HCT116 (cell line): ENCODE data around the gene HVCN1. TPM values are rescaled to one million over a fixed set of nuclear protein-coding genes. Genes with fewer than 3 reads are reported as not detected.

ENCODE experiments used
- ATAC-seq: fragments of 200-7000 bp; cut with Tn5 transposase; 2 replicates; pipeline ENCODE4 v1.9.1; 2020; ENCODE audit warnings: mild to moderate bottlenecking, moderate library complexity
- BruUV-seq: library from RNA; stranded (reverse); fragments of 400-500 nt; replicated peaks from 2 replicates; lab custom pipeline; 2021; lab: Mats Ljungman, UMichigan
- CTCF ChIA-PET: fragments of 300-600 bp; sonication (Branson Sonifier 250); formaldehyde crosslinking; loops from one replicate; lab custom pipeline; 2021; ENCODE audit warnings: antibody characterized with exemption; lab: Charles Lee
- POLR2A ChIA-PET: fragments of 300-600, 350-600 bp; sonication (Branson Sonifier 250); formaldehyde crosslinking; loops from one replicate; lab custom pipeline; 2021; ENCODE audit warnings: antibody characterized with exemption; lab: Charles Lee
- RAD21 ChIA-PET, 2 experiments: fragments of 300-600 bp; sonication (Branson Sonifier 250); formaldehyde crosslinking; loops; one replicate each; lab custom pipeline; 2023; ENCODE audit warnings: low total read pairs in 2 of 2; ENCODE audit not compliant: uncharacterized antibody in 2 of 2, unreplicated experiment in 2 of 2, low non-redundant PET in 1 of 2; lab: Charles Lee
- DNase-seq: peaks from one replicate; pipeline ENCODE4 v3.0.0-alpha.2; 2010; ENCODE audit warnings: low read depth, low spot score
- H2AFZ ChIP-seq: fragments of 200-600 bp; shearing (Covaris generic), sonication (generic); 2 replicates; pipeline ENCODE4 v1.6.1; 2017; ENCODE audit warnings: low read depth, mixed run types, mixed read lengths, antibody characterized with exemption, low read length; ENCODE audit not compliant: poor library complexity, severe bottlenecking
- H3K27ac ChIP-seq: 2 replicates; pipeline ENCODE4 v1.5.1; 2012; ENCODE audit warnings: low read depth, low read length
- H3K27me3 ChIP-seq: fragments of 200-600 bp; sonication (generic); 2 replicates; pipeline ENCODE4 v1.6.1; 2016; ENCODE audit warnings: mixed run types, low read length, mixed read lengths; ENCODE audit not compliant: insufficient read depth
- H3K36me3 ChIP-seq, 2 experiments: fragments of 200-500 bp in 1 of 2; fragments of 200-600 bp in 1 of 2; sonication (Bioruptor generic) in 1 of 2; sonication (generic) in 1 of 2; 2 replicates each; pipeline versions ENCODE4 v1.5.1 to v1.6.1; 2014 to 2016; ENCODE audit warnings: low read length in 2 of 2, inconsistent platforms in 1 of 2, mixed read lengths in 1 of 2, mixed run types in 1 of 2; ENCODE audit not compliant: insufficient read depth in 2 of 2, control insufficient read depth in 1 of 2
- H3K4me1 ChIP-seq, 2 experiments: fragments of 200-600 bp in 1 of 2; sonication (generic) in 1 of 2; 2 replicates each; pipeline versions ENCODE4 v1.5.1 to v1.6.1; 2012 to 2017; ENCODE audit warnings: low read length in 2 of 2, inconsistent platforms in 1 of 2, mild to moderate bottlenecking in 1 of 2, mixed read lengths in 1 of 2, mixed run types in 1 of 2, moderate library complexity in 1 of 2; ENCODE audit not compliant: insufficient read depth in 2 of 2, control insufficient read depth in 1 of 2
- H3K4me2 ChIP-seq: fragments of 200-600 bp; sonication (generic); 2 replicates; pipeline ENCODE4 v1.6.1; 2017; ENCODE audit warnings: mixed run types, low read length, mixed read lengths
- H3K4me3 ChIP-seq, 2 experiments: fragments of 200-600 bp in 1 of 2; sonication (generic) in 1 of 2; replicated peaks in 1 of 2; 2 replicates each; pipeline ENCODE4 v1.5.1; 2011 to 2016; ENCODE audit warnings: low read length in 2 of 2, control low read depth in 1 of 2, low read depth in 1 of 2, mild to moderate bottlenecking in 1 of 2, mixed read lengths in 1 of 2, mixed run types in 1 of 2
- H3K79me2 ChIP-seq: fragments of 200-600 bp; sonication (generic); 2 replicates; pipeline ENCODE4 v1.6.1; 2017; ENCODE audit warnings: mild to moderate bottlenecking, mixed run types, low read length, moderate library complexity, mixed read lengths; ENCODE audit not compliant: insufficient read depth
- H3K9ac ChIP-seq: fragments of 200-600 bp; sonication (generic); 2 replicates; pipeline ENCODE4 v1.6.1; 2016; ENCODE audit warnings: low read length, mixed read lengths
- H3K9me2 ChIP-seq: fragments of 200-600 bp; sonication (generic), shearing (Covaris generic); 2 replicates; pipeline ENCODE4 v1.6.1; 2017; ENCODE audit warnings: mixed run types, mild to moderate bottlenecking, moderate library complexity; ENCODE audit not compliant: insufficient read depth
- H3K9me3 ChIP-seq, 2 experiments: fragments of 200-500 bp in 1 of 2; fragments of 200-600 bp in 1 of 2; sonication (Bioruptor generic) in 1 of 2; sonication (generic) in 1 of 2; 2 replicates each; pipeline ENCODE4 v1.6.1; 2014 to 2017; ENCODE audit warnings: low read length in 2 of 2, mixed read lengths in 2 of 2, inconsistent platforms in 1 of 2, low read depth in 1 of 2, mild to moderate bottlenecking in 1 of 2, mixed run types in 1 of 2, moderate library complexity in 1 of 2; ENCODE audit not compliant: control insufficient read depth in 1 of 2, insufficient read depth in 1 of 2
- H4K20me1 ChIP-seq: fragments of 200-600 bp; sonication (generic), shearing (Covaris generic); 2 replicates; pipeline ENCODE4 v1.6.1; 2017; ENCODE audit warnings: mixed run types, mild to moderate bottlenecking, moderate library complexity; ENCODE audit not compliant: insufficient read depth
- CBX3 ChIP-seq: IDR thresholded peaks from 2 replicates; pipeline ENCODE4 v1.6.1; 2012; ENCODE audit warnings: low read depth
- CEBPB ChIP-seq: IDR thresholded peaks from 2 replicates; pipeline ENCODE4 v1.6.1; 2012; ENCODE audit warnings: low read depth
- EGR1 ChIP-seq: IDR thresholded peaks from 2 replicates; pipeline ENCODE4 v1.6.1; 2012; ENCODE audit warnings: low read depth
- ELF1 ChIP-seq: IDR thresholded peaks from 2 replicates; pipeline ENCODE4 v1.6.1; 2012; ENCODE audit warnings: low read depth, borderline replicate concordance
- EZH2phosphoT487 ChIP-seq: fragments of 200-600 bp; IDR thresholded peaks from 2 replicates; pipeline ENCODE4 v1.6.1; 2018; ENCODE audit warnings: antibody characterized with exemption, borderline replicate concordance
- FOSL1 ChIP-seq: IDR thresholded peaks from 2 replicates; pipeline ENCODE4 v1.6.1; 2012; ENCODE audit warnings: low read depth
- JUND ChIP-seq: IDR thresholded peaks from 2 replicates; pipeline ENCODE4 v1.6.1; 2012
- POLR2A ChIP-seq: IDR thresholded peaks from 2 replicates; pipeline ENCODE4 v1.7.0; 2011; ENCODE audit warnings: borderline replicate concordance; ENCODE audit not compliant: insufficient read depth, insufficient read length; ENCODE audit errors: extremely low read depth
- POLR2AphosphoS5 ChIP-seq: IDR thresholded peaks from 2 replicates; pipeline ENCODE4 v1.6.1; 2011; ENCODE audit warnings: mild to moderate bottlenecking, low read depth, low read length, moderate library complexity
- RAD21 ChIP-seq: IDR thresholded peaks from 2 replicates; pipeline ENCODE4 v1.6.1; 2012; ENCODE audit warnings: low read depth, mild to moderate bottlenecking
- REST ChIP-seq: IDR thresholded peaks from 2 replicates; pipeline ENCODE4 v1.6.1; 2012; ENCODE audit warnings: low read depth
- SP1 ChIP-seq: IDR thresholded peaks from 2 replicates; pipeline ENCODE4 v1.6.1; 2012; ENCODE audit warnings: low read depth
- SRF ChIP-seq: IDR thresholded peaks from 2 replicates; pipeline ENCODE4 v1.6.1; 2012; ENCODE audit warnings: low read depth
- TCF7L2 ChIP-seq: IDR thresholded peaks from 2 replicates; pipeline ENCODE4 v1.7.0; 2011; ENCODE audit warnings: borderline replicate concordance, inconsistent platforms; ENCODE audit not compliant: insufficient read depth, insufficient read length; ENCODE audit errors: extremely low read depth
- ZBTB33 ChIP-seq: IDR thresholded peaks from 2 replicates; pipeline ENCODE4 v1.6.1; 2011; ENCODE audit warnings: mild to moderate bottlenecking, low read length, moderate library complexity; ENCODE audit not compliant: insufficient replicate concordance; ENCODE audit errors: extremely low read depth
- ZFX ChIP-seq: fragments of 450-650 bp; IDR thresholded peaks from 2 replicates; pipeline ENCODE4 v1.6.1; 2017
- ZNF274 ChIP-seq: fragments of 200-500 bp; sonication (Bioruptor generic); IDR thresholded peaks from 2 replicates; pipeline ENCODE4 v1.6.1; 2014; ENCODE audit warnings: mild to moderate bottlenecking, low read depth, low read length, inconsistent platforms
- intact Hi-C: fragments of 100-400 bp; cut with micrococcal nuclease; formaldehyde crosslinking; loops from 2 replicates; pipeline ENCODE4 v1.10.0; 2022
- total RNA-seq: library from RNA; stranded (reverse); gene quantifications from one replicate; pipeline ENCODE4 v1.2.1, GENCODE V29; 2021; ENCODE audit not compliant: unreplicated experiment

HVCN1 gene
- total RNA-seq, 1 experiment from 2014 or later, result 0.15 TPM

DNA sequence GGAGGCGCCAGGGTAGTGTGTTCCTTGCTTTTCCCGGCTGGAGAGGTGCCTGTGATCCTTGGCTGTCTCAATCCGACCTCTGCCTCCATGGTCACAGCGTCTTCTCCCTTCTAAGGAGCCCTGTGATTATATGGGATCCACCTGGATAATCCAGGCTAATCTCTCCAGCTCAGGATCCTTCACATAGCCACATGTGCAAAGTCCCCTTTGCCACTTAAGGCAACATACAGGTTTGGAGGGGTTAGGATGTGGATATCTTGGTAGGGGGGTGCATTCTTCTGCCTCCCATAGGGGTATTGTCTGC, 1.2 kb upstream of the HVCN1 start:
- POLR2A ChIA-PET, result no interaction called here
- DNase-seq, result no peak
- intact Hi-C loops, result loop anchor here (10.0 kb wide), 1 partner anchor 75 kb away; the partner anchor contains the start of gene TCTN1

More for the DNA sequence above, 1.2 kb upstream of the HVCN1 start:
- no peaks in the 10 kb centered on the region for H4K20me1 ChIP-seq
- ChIA-PET RAD21 (no interaction called here), CTCF (no interaction called here)
- no TSS peak for BruUV-seq
- TF ChIP-seq ELF1, result no peak
- TF ChIP-seq POLR2A, result no peak
- TF ChIP-seq REST, result no peak
- no peak for TF ChIP-seq JUND
- no peak for TF ChIP-seq TCF7L2
- no peak for TF ChIP-seq CBX3
- no peak for TF ChIP-seq CEBPB
- TF ChIP-seq EZH2phosphoT487, result no peak
- TF ChIP-seq ZFX, result no peak
- TF ChIP-seq SP1, result no peak
- TF ChIP-seq ZNF274, result no peak
- TF ChIP-seq ZBTB33, result no peak
- no peak for TF ChIP-seq POLR2AphosphoS5
- no peak for TF ChIP-seq EGR1
- no peak for TF ChIP-seq FOSL1
- TF ChIP-seq SRF, result no peak
- TF ChIP-seq RAD21, result no peak
- H2AFZ ChIP-seq, result no peak overlapping the region
- no peaks in the 10 kb centered on the region for H3K9me2 ChIP-seq
- H3K79me2 ChIP-seq, result no peaks in the 10 kb centered on the region
- 0 out of 2 replicates have a peak, but pooled peaks cover 5% of the 10 kb centered on the region for H3K27me3 ChIP-seq
- H3K9me3 ChIP-seq, result no peaks in the 10 kb centered on the region
- H3K9ac ChIP-seq, result no peak overlapping the region
- no peaks in the 10 kb centered on the region for H3K36me3 ChIP-seq
- H3K4me3 ChIP-seq, result no peak overlapping the region
- no peak overlapping the region for H3K27ac ChIP-seq
- no peak overlapping the region for H3K4me2 ChIP-seq
- ATAC-seq, result no peak
- H3K4me1 ChIP-seq, result no peaks in the 10 kb centered on the region
